GM12875 (cell line): ENCODE results near the gene AGAP1.

Source experiments
- H3K4me3 ChIP-seq: one replicate; pipeline ENCODE4 v1.5.1; 2011; ENCODE audit warnings: low read depth, low read length, control low read depth
- CTCF ChIP-seq: IDR thresholded peaks from 2 replicates; pipeline ENCODE4 v1.5.1; 2011; ENCODE audit warnings: low read depth, mild to moderate bottlenecking, control low read depth, inconsistent platforms, low read length, moderate library complexity, borderline replicate concordance; ENCODE audit not compliant: insufficient read depth

The AGAP1 gene

GRCh38 chr2:235468978-235469655 is 24.7 kb upstream of the AGAP1 start:
- TF ChIP-seq CTCF = no peak
- no peak overlapping the region for H3K4me3 ChIP-seq

GRCh38 chr2:235471186-235471747 is 22.6 kb upstream of the AGAP1 start:
- no peak for TF ChIP-seq CTCF
- no peak overlapping the region for H3K4me3 ChIP-seq

- no peak overlapping the region for H3K4me3 ChIP-seq
- no peak for TF ChIP-seq CTCF
Measured at GRCh38 chr2:235472443-235472842, 21.4 kb upstream of the AGAP1 start.

GRCh38 chr2:235478609-235479008 is 15.2 kb upstream of the AGAP1 start:
- no peak for TF ChIP-seq CTCF
- H3K4me3 ChIP-seq = no peak overlapping the region

- TF ChIP-seq CTCF = no peak
- no peak overlapping the region for H3K4me3 ChIP-seq
Measured at GRCh38 chr2:235479604-235480003, 14.2 kb upstream of the AGAP1 start.

GRCh38 chr2:235480614-235481013 is 13.2 kb upstream of the AGAP1 start:
- TF ChIP-seq CTCF = no peak
- no peak overlapping the region for H3K4me3 ChIP-seq

GRCh38 chr2:235483313-235483712 is 10.5 kb upstream of the AGAP1 start:
- no peak overlapping the region for H3K4me3 ChIP-seq
- TF ChIP-seq CTCF = no peak
